Measurements from ENCODE around the gene TMEM185B. TPM values are rescaled to one million over a fixed set of nuclear protein-coding genes. Genes with fewer than 3 reads are reported as not detected.
A peak's percentile ranks its signal among the peaks of the same experiment; 100 is the strongest.

Gene TMEM185B
- total and polyA plus RNA-seq, 10 donors, result 3.9 to 35.6 (median 22.5) TPM

DNA sequence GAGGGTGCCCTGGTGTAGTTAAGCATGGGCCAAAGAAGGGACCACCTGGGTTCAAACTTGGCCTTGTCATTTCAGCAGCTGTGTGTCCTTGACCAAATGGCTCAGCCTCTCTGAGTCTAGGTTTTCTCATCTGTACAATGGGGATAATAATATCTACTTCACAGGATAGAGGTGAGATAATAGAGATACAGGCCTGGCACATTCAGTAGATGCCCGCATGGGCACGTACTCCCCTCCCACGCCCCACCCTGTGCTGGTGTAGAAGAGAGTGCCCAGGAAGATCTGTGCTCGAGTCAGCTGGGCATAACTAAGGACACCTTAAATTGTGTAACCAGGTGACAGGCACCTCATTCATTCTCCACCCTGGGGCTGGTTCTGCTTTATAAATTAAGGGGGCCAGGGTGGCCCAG is 8.4 kb upstream of the TMEM185B start:
- peak overlapping the region; percentile 1 to 69 (median 46) for H3K4me3 ChIP-seq
- H3K36me3 ChIP-seq, result no peaks in the 10 kb centered on the region
- H3K4me1 ChIP-seq, result peaks cover 24 to 66% (median 42%) of the 10 kb centered on the region in 6 donors
- no peaks in the 10 kb centered on the region for H3K9me3 ChIP-seq
- 52 to 76% (median 55%) methylated on average over 3 to 4 of the region's 4 CpGs for whole genome bisulfite sequencing, 5 donors
- H3K27ac ChIP-seq, result peak overlapping the region; percentile 64 to 91 (median 88)
- peak; percentile 78 for DNase-seq
- TF ChIP-seq, protein P1, sequence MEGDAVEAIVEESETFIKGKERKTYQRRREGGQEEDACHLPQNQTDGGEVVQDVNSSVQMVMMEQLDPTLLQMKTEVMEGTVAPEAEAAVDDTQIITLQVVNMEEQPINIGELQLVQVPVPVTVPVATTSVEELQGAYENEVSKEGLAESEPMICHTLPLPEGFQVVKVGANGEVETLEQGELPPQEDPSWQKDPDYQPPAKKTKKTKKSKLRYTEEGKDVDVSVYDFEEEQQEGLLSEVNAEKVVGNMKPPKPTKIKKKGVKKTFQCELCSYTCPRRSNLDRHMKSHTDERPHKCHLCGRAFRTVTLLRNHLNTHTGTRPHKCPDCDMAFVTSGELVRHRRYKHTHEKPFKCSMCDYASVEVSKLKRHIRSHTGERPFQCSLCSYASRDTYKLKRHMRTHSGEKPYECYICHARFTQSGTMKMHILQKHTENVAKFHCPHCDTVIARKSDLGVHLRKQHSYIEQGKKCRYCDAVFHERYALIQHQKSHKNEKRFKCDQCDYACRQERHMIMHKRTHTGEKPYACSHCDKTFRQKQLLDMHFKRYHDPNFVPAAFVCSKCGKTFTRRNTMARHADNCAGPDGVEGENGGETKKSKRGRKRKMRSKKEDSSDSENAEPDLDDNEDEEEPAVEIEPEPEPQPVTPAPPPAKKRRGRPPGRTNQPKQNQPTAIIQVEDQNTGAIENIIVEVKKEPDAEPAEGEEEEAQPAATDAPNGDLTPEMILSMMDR (IDR thresholded peaks at IDR 0.05 in 8 of 11, conservative IDR thresholded peaks at IDR 0.05 in 3 of 11), result no peak
- TF ChIP-seq POLR2AphosphoS5 (IDR thresholded peaks at IDR 0.05), result no peak
- intact Hi-C loops (cut with DNase I; ENCODE audit: low total_unique reads), result no loop called here
- H3K27me3 ChIP-seq (replicated peaks in 1 of 7), result no peaks in the 10 kb centered on the region

- Histone ChIP-seq H3K4me3 (peak overlapping the region in 4 of 8 donors; percentile 47 to 69 (median 51)), H3K27ac (peak overlapping the region in 7 of 8 donors; percentile 14 to 91 (median 88)), H3K36me3 (no peaks in the 10 kb centered on the region), H3K27me3 (replicated peaks in 1 of 7) (no peaks in the 10 kb centered on the region), H3K9me3 (no peaks in the 10 kb centered on the region), H3K4me1 (peaks cover 24 to 66% (median 42%) of the 10 kb centered on the region in 6 donors)
- peak; percentile 76 for DNase-seq
- intact Hi-C loops (cut with DNase I; ENCODE audit: low total_unique reads), result no loop called here
- TF ChIP-seq POLR2A (IDR thresholded peaks at IDR 0.05) (no peak), POLR2AphosphoS5 (IDR thresholded peaks at IDR 0.05) (no peak)
- TF ChIP-seq, protein P1 (IDR thresholded peaks at IDR 0.05 in 8 of 11, conservative IDR thresholded peaks at IDR 0.05 in 3 of 11), result no peak
- WGBS, 5 donors, result 48 to 78% (median 70%) methylated on average over 17 of the region's 17 CpGs
These were observed 7.6 kb upstream of the TMEM185B start for GRCh38 chr2:120230515-120231471.

- TF ChIP-seq, protein P1 (IDR thresholded peaks at IDR 0.05 in 8 of 11, conservative IDR thresholded peaks at IDR 0.05 in 3 of 11), result no peak
- TF ChIP-seq POLR2A (IDR thresholded peaks at IDR 0.05) (no peak), POLR2AphosphoS5 (IDR thresholded peaks at IDR 0.05) (no peak)
- DNase-seq, result peak; percentile 49
- 92 to 97% (median 95%) methylated on average over 10 of the region's 10 CpGs for WGBS, 5 donors
- H3K27me3 ChIP-seq (replicated peaks in 1 of 7), result no peaks in the 10 kb centered on the region
- no peak overlapping the region for H3K27ac ChIP-seq
- no peaks in the 10 kb centered on the region for H3K9me3 ChIP-seq
- intact Hi-C loops (cut with DNase I; ENCODE audit: low total_unique reads), result no loop called here
- no peak overlapping the region for H3K4me3 ChIP-seq
- peaks cover 24 to 78% (median 44%) of the 10 kb centered on the region in 6 donors for H3K4me1 ChIP-seq
- H3K36me3 ChIP-seq, result no peaks in the 10 kb centered on the region
These were observed 6.1 kb upstream of the TMEM185B start for GRCh38 chr2:120229341-120229740.

GRCh38 chr2:120228503-120228902 is 5.3 kb upstream of the TMEM185B start:
- no peak overlapping the region for H3K27ac ChIP-seq
- H3K27me3 ChIP-seq (replicated peaks in 1 of 7), result no peaks in the 10 kb centered on the region
- intact Hi-C loops (cut with DNase I; ENCODE audit: low total_unique reads), result no loop called here
- DNase-seq, result peak; percentile 30
- peaks cover 29 to 83% (median 51%) of the 10 kb centered on the region in 6 donors for H3K4me1 ChIP-seq
- no peaks in the 10 kb centered on the region for H3K36me3 ChIP-seq
- H3K9me3 ChIP-seq, result no peaks in the 10 kb centered on the region
- 72 to 83% (median 78%) methylated on average over 5 of the region's 5 CpGs for WGBS, 5 donors
- H3K4me3 ChIP-seq, result no peak overlapping the region
- TF ChIP-seq POLR2A (IDR thresholded peaks at IDR 0.05) (no peak), POLR2AphosphoS5 (IDR thresholded peaks at IDR 0.05) (no peak)
- TF ChIP-seq, protein P1 (IDR thresholded peaks at IDR 0.05 in 8 of 11, conservative IDR thresholded peaks at IDR 0.05 in 3 of 11), result no peak
